Brain microvascular endothelial cell (primary cell): ENCODE measurements around the gene JRKL.

Source experiments
- DNase-seq: peaks from one replicate; pipeline ENCODE4 v3.0.0-alpha.2; 2020
- H3K27ac ChIP-seq: fragments of 250-450 bp; sonication (Bioruptor Pico); 2 replicates; pipeline ENCODE4 v1.5.1; 2020; ENCODE audit warnings: mild to moderate bottlenecking, moderate library complexity
- H3K27me3 ChIP-seq: fragments of 250-450 bp; sonication (Bioruptor Pico); replicated peaks from 2 replicates; pipeline ENCODE4 v1.5.1; 2020; ENCODE audit warnings: mild to moderate bottlenecking
- H3K36me3 ChIP-seq: fragments of 250-450 bp; sonication (Bioruptor Pico); replicated peaks from 2 replicates; pipeline ENCODE4 v1.5.1; 2020; ENCODE audit warnings: mild to moderate bottlenecking
- H3K4me3 ChIP-seq: 2 replicates; pipeline ENCODE4 v1.5.1; 2011; ENCODE audit warnings: low read depth, mild to moderate bottlenecking, control low read depth, low read length, moderate library complexity
- CTCF ChIP-seq: IDR thresholded peaks from 2 replicates; pipeline ENCODE4 v1.5.1; 2011; ENCODE audit warnings: low read depth, mild to moderate bottlenecking, moderate library complexity, low read length, control low read depth, inconsistent platforms; ENCODE audit errors: missing control alignments
- in situ Hi-C: cut with HindIII; loops from 2 replicates; pipeline ENCODE4 v1.10.0; 2017; ENCODE audit warnings: low sequenced_read_pairs, low pct_ligation_motif_present

The JRKL gene

GRCh38 chr11:96390488-96390792 is 627 bp downstream of the JRKL start:
- peak; percentile 20 for DNase-seq
- Histone ChIP-seq H3K27me3 (no peaks in the 10 kb centered on the region), H3K36me3 (no peaks in the 10 kb centered on the region), H3K27ac (peak overlapping the region; percentile 89), H3K4me3 (peak overlapping the region; percentile 78)
- in situ Hi-C loops = no loop called here
- TF ChIP-seq CTCF = no peak

- H3K4me3 ChIP-seq = no peak overlapping the region
- in situ Hi-C loops = no loop called here
- peak; percentile 7 for DNase-seq
Observed at GRCh38 chr11:96391698-96392307, 2.0 kb downstream of the JRKL start.

GRCh38 chr11:96393753-96394348 is 4.0 kb downstream of the JRKL start:
- Histone ChIP-seq H3K36me3 (no peaks in the 10 kb centered on the region), H3K4me3 (no peak overlapping the region), H3K27me3 (no peaks in the 10 kb centered on the region), H3K27ac (no peak overlapping the region)
- TF ChIP-seq CTCF = peak; percentile 68
- in situ Hi-C loops = no loop called here
- DNase-seq = peak; percentile 35

More at GRCh38 chr11:96391698-96392307, 2.0 kb downstream of the JRKL start:
- TF ChIP-seq CTCF = no peak
- Histone ChIP-seq H3K27ac (no peak overlapping the region), H3K27me3 (no peaks in the 10 kb centered on the region), H3K36me3 (no peaks in the 10 kb centered on the region)

GRCh38 chr11:96394773-96395172 is 5.0 kb downstream of the JRKL start:
- DNase-seq = no peak
- Histone ChIP-seq H3K27me3 (no peaks in the 10 kb centered on the region), H3K27ac (no peak overlapping the region), H3K36me3 (no peaks in the 10 kb centered on the region), H3K4me3 (no peak overlapping the region)
- no peak for TF ChIP-seq CTCF
- in situ Hi-C loops = no loop called here

- H3K27ac ChIP-seq = no peak overlapping the region
- no peak overlapping the region for H3K4me3 ChIP-seq
- H3K36me3 ChIP-seq = no peaks in the 10 kb centered on the region
- H3K27me3 ChIP-seq = no peaks in the 10 kb centered on the region
- TF ChIP-seq CTCF = no peak
- in situ Hi-C loops = no loop called here
- no peak for DNase-seq
Observed at GRCh38 chr11:96396637-96397036, 6.8 kb downstream of the JRKL start.

GRCh38 chr11:96397863-96398262 is 8.1 kb downstream of the JRKL start:
- H3K36me3 ChIP-seq = no peaks in the 10 kb centered on the region
- in situ Hi-C loops = no loop called here
- H3K27ac ChIP-seq = no peak overlapping the region
- H3K27me3 ChIP-seq = no peaks in the 10 kb centered on the region
- DNase-seq = no peak
- no peak overlapping the region for H3K4me3 ChIP-seq
- no peak for TF ChIP-seq CTCF
